KMS-11 (cell line): ENCODE data around the gene CALD1.

Experiments
- H2AFZ ChIP-seq: fragments of 200-600 bp; sonication (generic); 2 replicates; pipeline ENCODE4 v1.6.1; 2016; ENCODE audit warnings: antibody characterized with exemption, mixed run types, low read depth
- H3K27ac ChIP-seq: fragments of 200-600 bp; sonication (generic); 2 replicates; pipeline ENCODE4 v1.6.1; 2016; ENCODE audit warnings: mild to moderate bottlenecking, mixed run types
- H3K27me3 ChIP-seq: fragments of 200-600 bp; sonication (generic); 2 replicates; pipeline ENCODE4 v1.6.1; 2017; ENCODE audit warnings: mild to moderate bottlenecking, low read depth, mixed run types, moderate library complexity; ENCODE audit not compliant: insufficient read depth
- H3K36me3 ChIP-seq: fragments of 200-600 bp; sonication (generic); 2 replicates; pipeline ENCODE4 v1.6.1; 2017; ENCODE audit warnings: mild to moderate bottlenecking, mixed run types; ENCODE audit not compliant: insufficient read depth
- H3K4me1 ChIP-seq: fragments of 200-600 bp; sonication (generic); 2 replicates; pipeline ENCODE4 v1.6.1; 2016; ENCODE audit warnings: mild to moderate bottlenecking, low read depth, mixed run types; ENCODE audit not compliant: poor library complexity, severe bottlenecking
- H3K4me2 ChIP-seq: fragments of 200-600 bp; sonication (generic); 2 replicates; pipeline ENCODE4 v1.7.0; 2016; ENCODE audit warnings: mild to moderate bottlenecking, mixed run types
- H3K4me3 ChIP-seq: fragments of 200-600 bp; sonication (generic); IDR thresholded peaks from 2 replicates; pipeline ENCODE4 v1.6.1; 2017; ENCODE audit warnings: low read depth, low read length, mixed read lengths; ENCODE audit not compliant: insufficient read depth
- H3K79me2 ChIP-seq: fragments of 200-600 bp; sonication (generic); 2 replicates; pipeline ENCODE4 v1.6.1; 2016; ENCODE audit warnings: low read depth, mixed run types; ENCODE audit not compliant: insufficient read depth
- H3K9ac ChIP-seq: fragments of 200-600 bp; sonication (generic); 2 replicates; pipeline ENCODE4 v1.6.1; 2016; ENCODE audit warnings: mild to moderate bottlenecking, mixed run types
- H4K20me1 ChIP-seq: fragments of 200-600 bp; sonication (generic); 2 replicates; pipeline ENCODE4 v1.6.1; 2016; ENCODE audit warnings: mild to moderate bottlenecking, mixed run types; ENCODE audit not compliant: insufficient read depth
- TF ChIP-seq, protein P1 (sequence below): fragments of 200-600 bp; sonication (generic); conservative IDR thresholded peaks from 2 replicates; pipeline ENCODE4 v1.6.1; 2017; ENCODE audit warnings: low read depth, mild to moderate bottlenecking, antibody characterized with exemption, low read length, moderate library complexity, mixed read lengths

The CALD1 gene

GRCh38 chr7:134839298-134839697 lies 59.9 kb downstream of the CALD1 start:
- Histone ChIP-seq H3K4me2 (no peak overlapping the region), H4K20me1 (no peaks in the 10 kb centered on the region), H3K4me3 (no peak overlapping the region), H3K36me3 (no peaks in the 10 kb centered on the region), H3K27ac (no peak overlapping the region), H3K79me2 (no peaks in the 10 kb centered on the region), H3K4me1 (no peaks in the 10 kb centered on the region), H2AFZ (no peak overlapping the region), H3K9ac (no peak overlapping the region), H3K27me3 (no peaks in the 10 kb centered on the region)
- TF ChIP-seq, protein P1, sequence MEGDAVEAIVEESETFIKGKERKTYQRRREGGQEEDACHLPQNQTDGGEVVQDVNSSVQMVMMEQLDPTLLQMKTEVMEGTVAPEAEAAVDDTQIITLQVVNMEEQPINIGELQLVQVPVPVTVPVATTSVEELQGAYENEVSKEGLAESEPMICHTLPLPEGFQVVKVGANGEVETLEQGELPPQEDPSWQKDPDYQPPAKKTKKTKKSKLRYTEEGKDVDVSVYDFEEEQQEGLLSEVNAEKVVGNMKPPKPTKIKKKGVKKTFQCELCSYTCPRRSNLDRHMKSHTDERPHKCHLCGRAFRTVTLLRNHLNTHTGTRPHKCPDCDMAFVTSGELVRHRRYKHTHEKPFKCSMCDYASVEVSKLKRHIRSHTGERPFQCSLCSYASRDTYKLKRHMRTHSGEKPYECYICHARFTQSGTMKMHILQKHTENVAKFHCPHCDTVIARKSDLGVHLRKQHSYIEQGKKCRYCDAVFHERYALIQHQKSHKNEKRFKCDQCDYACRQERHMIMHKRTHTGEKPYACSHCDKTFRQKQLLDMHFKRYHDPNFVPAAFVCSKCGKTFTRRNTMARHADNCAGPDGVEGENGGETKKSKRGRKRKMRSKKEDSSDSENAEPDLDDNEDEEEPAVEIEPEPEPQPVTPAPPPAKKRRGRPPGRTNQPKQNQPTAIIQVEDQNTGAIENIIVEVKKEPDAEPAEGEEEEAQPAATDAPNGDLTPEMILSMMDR, result no peak

GRCh38 chr7:134842062-134842461 lies 62.6 kb downstream of the CALD1 start:
- Histone ChIP-seq H3K4me3 (no peak overlapping the region), H3K27ac (no peak overlapping the region), H3K27me3 (no peaks in the 10 kb centered on the region), H3K36me3 (no peaks in the 10 kb centered on the region), H2AFZ (no peak overlapping the region), H4K20me1 (no peaks in the 10 kb centered on the region), H3K4me2 (no peak overlapping the region), H3K4me1 (no peaks in the 10 kb centered on the region), H3K9ac (no peak overlapping the region), H3K79me2 (no peaks in the 10 kb centered on the region)
- TF ChIP-seq, protein P1, result no peak

DNA sequence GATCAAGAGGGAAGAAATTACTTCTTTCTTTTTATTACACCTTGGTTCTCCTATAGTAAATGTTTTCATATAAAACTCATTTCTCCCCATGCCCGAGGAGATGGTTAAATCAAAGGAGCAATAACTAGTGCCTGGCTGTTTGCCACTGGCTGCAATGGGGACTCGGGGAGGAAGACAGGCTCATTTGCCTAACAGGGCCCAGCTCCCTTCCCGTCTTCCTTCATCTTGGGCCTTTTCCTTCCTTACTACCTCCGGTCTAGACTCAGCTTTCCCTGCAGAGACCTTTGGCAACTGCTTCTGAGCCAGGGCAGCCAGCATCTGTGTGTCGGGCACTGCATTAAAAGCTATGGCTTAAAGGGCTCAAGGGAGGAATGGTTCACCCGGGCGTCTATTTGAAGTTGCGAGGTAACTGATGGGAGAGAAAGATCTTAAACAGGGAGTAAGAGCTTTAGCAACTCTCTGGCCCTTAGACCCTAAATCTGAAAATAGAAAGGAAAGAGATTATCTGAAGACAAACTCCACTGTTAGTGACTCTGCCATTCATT lies 63.5 kb downstream of the CALD1 start:
- TF ChIP-seq, protein P1, result no peak
- Histone ChIP-seq H4K20me1 (no peaks in the 10 kb centered on the region), H3K27ac (no peak overlapping the region)

DNA sequence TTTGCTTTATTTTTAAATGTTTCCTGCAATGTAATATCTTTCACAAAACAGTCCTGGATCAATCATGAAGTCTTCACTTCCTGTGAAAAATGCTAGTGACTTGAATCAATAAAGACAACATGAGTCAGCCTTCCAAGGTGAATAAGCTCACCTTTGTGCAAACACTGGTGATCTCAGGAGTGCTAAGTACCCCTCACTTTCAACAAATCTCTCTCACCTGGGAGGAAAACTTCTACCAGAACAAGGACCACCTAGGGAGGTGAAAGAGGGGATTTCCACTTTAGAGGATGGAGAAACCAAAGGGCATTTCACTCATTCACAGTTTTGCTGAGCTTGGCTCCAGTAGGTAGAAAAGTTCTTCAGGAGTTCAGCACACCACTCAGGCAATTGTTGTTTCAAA lies 64.8 kb downstream of the CALD1 start:
- TF ChIP-seq, protein P1, result no peak
- H3K36me3 ChIP-seq, result no peaks in the 10 kb centered on the region
- H3K27ac ChIP-seq, result no peak overlapping the region
- no peaks in the 10 kb centered on the region for H4K20me1 ChIP-seq
- no peak overlapping the region for H3K4me2 ChIP-seq
- no peak overlapping the region for H2AFZ ChIP-seq
- no peaks in the 10 kb centered on the region for H3K79me2 ChIP-seq
- no peaks in the 10 kb centered on the region for H3K4me1 ChIP-seq
- no peaks in the 10 kb centered on the region for H3K27me3 ChIP-seq
- H3K9ac ChIP-seq, result no peak overlapping the region
- no peak overlapping the region for H3K4me3 ChIP-seq

More for the DNA sequence above, 63.5 kb downstream of the CALD1 start:
- Histone ChIP-seq H3K4me3 (no peak overlapping the region), H3K27me3 (no peaks in the 10 kb centered on the region), H3K9ac (no peak overlapping the region), H3K36me3 (no peaks in the 10 kb centered on the region), H2AFZ (no peak overlapping the region), H3K4me1 (no peaks in the 10 kb centered on the region), H3K4me2 (no peak overlapping the region), H3K79me2 (no peaks in the 10 kb centered on the region)
